Neural progenitor cell (in vitro differentiated cells): ENCODE data around the gene CEP57L1. TPM values are rescaled to one million over a fixed set of nuclear protein-coding genes. Genes with fewer than 3 reads are reported as not detected.
A peak's percentile ranks its signal among the peaks of the same experiment; 100 is the strongest.

Experiments used
- DNase-seq: peaks from one replicate; pipeline ENCODE4 v3.0.0-alpha.2; 2016; ENCODE audit warnings: low spot score
- H2AFZ ChIP-seq: fragments of 200-600 bp; sonication (generic); replicated peaks from 2 replicates; pipeline ENCODE4 v1.6.1; 2016; ENCODE audit warnings: antibody characterized with exemption
- H3F3A ChIP-seq: fragments of 200-600 bp; sonication (generic); 2 replicates; pipeline ENCODE4 v1.6.1; 2016; ENCODE audit warnings: antibody characterized with exemption, low read depth
- H3K27ac ChIP-seq: fragments of 200-600 bp; sonication (generic); 2 replicates; pipeline ENCODE4 v1.5.1; 2016; ENCODE audit warnings: mild to moderate bottlenecking
- H3K27me3 ChIP-seq: fragments of 200-600 bp; sonication (generic); 2 replicates; pipeline ENCODE4 v1.6.1; 2016; ENCODE audit warnings: mild to moderate bottlenecking, moderate library complexity
- H3K36me3 ChIP-seq: fragments of 200-600 bp; sonication (generic); 2 replicates; pipeline ENCODE4 v1.5.1; 2016
- H3K4me1 ChIP-seq: fragments of 200-600 bp; sonication (generic); 2 replicates; pipeline ENCODE4 v1.6.1; 2016; ENCODE audit warnings: mixed run types
- H3K4me2 ChIP-seq: fragments of 200-600 bp; sonication (generic); 2 replicates; pipeline ENCODE4 v1.6.1; 2016
- H3K4me3 ChIP-seq: fragments of 200-600 bp; sonication (generic); 2 replicates; pipeline ENCODE4 v1.5.1; 2016
- H3K79me2 ChIP-seq: fragments of 200-600 bp; sonication (generic); 2 replicates; pipeline ENCODE4 v1.6.1; 2016; ENCODE audit warnings: low read depth
- H3K9ac ChIP-seq: fragments of 200-600 bp; sonication (generic); 2 replicates; pipeline ENCODE4 v1.6.1; 2016
- H3K9me3 ChIP-seq: fragments of 200-600 bp; sonication (generic); 2 replicates; pipeline ENCODE4 v1.5.1; 2016; ENCODE audit warnings: low read depth
- H4K20me1 ChIP-seq: fragments of 200-600 bp; sonication (generic); 2 replicates; pipeline ENCODE4 v1.6.1; 2016; ENCODE audit warnings: low read depth
- H3K27ac Mint-ChIP-seq: 3 replicates; pipeline ENCODE4 v1.8.0; 2021; ENCODE audit warnings: mixed read lengths
- H3K27me3 Mint-ChIP-seq: 2 replicates; pipeline ENCODE4 v1.8.0; 2022; ENCODE audit warnings: low read depth, mild to moderate bottlenecking, inconsistent platforms, moderate library complexity, mixed read lengths; ENCODE audit not compliant: insufficient read depth
- H3K36me3 Mint-ChIP-seq: 3 replicates; pipeline ENCODE4 v1.8.0; 2021; ENCODE audit warnings: mixed read lengths
- H3K4me1 Mint-ChIP-seq: 3 replicates; pipeline ENCODE4 v1.8.0; 2021; ENCODE audit warnings: mixed read lengths
- H3K4me3 Mint-ChIP-seq: 3 replicates; pipeline ENCODE4 v1.8.0; 2021; ENCODE audit warnings: mild to moderate bottlenecking, moderate library complexity, mixed read lengths
- H3K9me3 Mint-ChIP-seq: 3 replicates; pipeline ENCODE4 v1.8.0; 2020; ENCODE audit warnings: mixed read lengths
- EZH2 ChIP-seq: fragments of 200-600 bp; sonication (generic); IDR thresholded peaks from 2 replicates; pipeline ENCODE4 v1.6.1; 2017; ENCODE audit warnings: antibody characterized with exemption, mild to moderate bottlenecking, moderate library complexity
- EZH2phosphoT487 ChIP-seq: fragments of 200-600 bp; sonication (generic); IDR thresholded peaks from 2 replicates; pipeline ENCODE4 v1.6.1; 2017; ENCODE audit warnings: antibody characterized with exemption
- total RNA-seq: library from RNA; depleted of rRNA; stranded (reverse); fragments of >200 nt; gene quantifications from 2 replicates; pipeline ENCODE4 v1.2.3, GENCODE V29; 2015; ENCODE audit warnings: low replicate concordance
- TF ChIP-seq, protein P1 (sequence below): fragments of 200-600 bp; sonication (generic); IDR thresholded peaks from 2 replicates; pipeline ENCODE4 v1.5.1; 2017; ENCODE audit warnings: antibody characterized with exemption, mild to moderate bottlenecking

The CEP57L1 gene
- total RNA-seq, 1 donor from 2014 or later = 68.0 TPM

DNA sequence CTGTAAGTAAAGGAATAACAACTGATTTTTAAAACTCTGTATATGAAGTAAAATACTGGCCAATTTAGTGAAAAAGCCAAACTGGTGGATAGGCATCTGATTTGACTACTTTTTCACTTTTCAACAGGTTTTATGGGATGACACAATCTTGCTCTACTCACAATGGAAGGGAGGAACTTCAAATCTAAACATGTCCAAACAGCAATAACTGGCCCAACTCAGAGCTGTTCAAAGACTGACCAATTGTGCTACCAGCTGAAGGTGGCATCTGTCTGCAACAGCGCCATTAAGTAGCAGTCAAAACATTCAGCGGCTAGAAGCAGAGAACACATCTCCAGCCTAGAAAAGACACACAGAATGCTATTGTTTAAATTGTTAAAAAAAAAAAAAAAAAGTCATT, 45.3 kb upstream of the CEP57L1 start:
- no peak overlapping the region for H3K4me3 Mint-ChIP-seq
- H3K4me2 ChIP-seq = no peak overlapping the region
- peaks cover 25% of the 10 kb centered on the region for H3K4me1 ChIP-seq
- no peaks in the 10 kb centered on the region for H3K27me3 ChIP-seq
- no peak overlapping the region for H3K27ac ChIP-seq
- H3K4me1 Mint-ChIP-seq = peaks cover 23% of the 10 kb centered on the region
- H3K27ac Mint-ChIP-seq = no peak overlapping the region
- H3K79me2 ChIP-seq = no peaks in the 10 kb centered on the region
- H3K36me3 ChIP-seq = no peaks in the 10 kb centered on the region
- peaks cover 3% of the 10 kb centered on the region for H3K36me3 Mint-ChIP-seq
- DNase-seq = no peak
- H3F3A ChIP-seq = peaks cover 5% of the 10 kb centered on the region
- no peak overlapping the region for H3K9ac ChIP-seq
- no peak overlapping the region for H2AFZ ChIP-seq
- TF ChIP-seq, protein P1, sequence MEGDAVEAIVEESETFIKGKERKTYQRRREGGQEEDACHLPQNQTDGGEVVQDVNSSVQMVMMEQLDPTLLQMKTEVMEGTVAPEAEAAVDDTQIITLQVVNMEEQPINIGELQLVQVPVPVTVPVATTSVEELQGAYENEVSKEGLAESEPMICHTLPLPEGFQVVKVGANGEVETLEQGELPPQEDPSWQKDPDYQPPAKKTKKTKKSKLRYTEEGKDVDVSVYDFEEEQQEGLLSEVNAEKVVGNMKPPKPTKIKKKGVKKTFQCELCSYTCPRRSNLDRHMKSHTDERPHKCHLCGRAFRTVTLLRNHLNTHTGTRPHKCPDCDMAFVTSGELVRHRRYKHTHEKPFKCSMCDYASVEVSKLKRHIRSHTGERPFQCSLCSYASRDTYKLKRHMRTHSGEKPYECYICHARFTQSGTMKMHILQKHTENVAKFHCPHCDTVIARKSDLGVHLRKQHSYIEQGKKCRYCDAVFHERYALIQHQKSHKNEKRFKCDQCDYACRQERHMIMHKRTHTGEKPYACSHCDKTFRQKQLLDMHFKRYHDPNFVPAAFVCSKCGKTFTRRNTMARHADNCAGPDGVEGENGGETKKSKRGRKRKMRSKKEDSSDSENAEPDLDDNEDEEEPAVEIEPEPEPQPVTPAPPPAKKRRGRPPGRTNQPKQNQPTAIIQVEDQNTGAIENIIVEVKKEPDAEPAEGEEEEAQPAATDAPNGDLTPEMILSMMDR = no peak
- TF ChIP-seq EZH2phosphoT487 (no peak), EZH2 (no peak)
- peaks cover 12% of the 10 kb centered on the region for H3K9me3 Mint-ChIP-seq
- H3K4me3 ChIP-seq = no peak overlapping the region
- H3K27me3 Mint-ChIP-seq = no peaks in the 10 kb centered on the region
- H3K9me3 ChIP-seq = no peaks in the 10 kb centered on the region
- H4K20me1 ChIP-seq = no peaks in the 10 kb centered on the region

- Histone ChIP-seq H3K4me1 (peaks cover 25% of the 10 kb centered on the region), H3F3A (peaks cover 5% of the 10 kb centered on the region), H3K36me3 (no peaks in the 10 kb centered on the region), H3K9me3 (no peaks in the 10 kb centered on the region), H3K4me2 (no peak overlapping the region), H2AFZ (no peak overlapping the region), H3K27me3 (no peaks in the 10 kb centered on the region), H4K20me1 (no peaks in the 10 kb centered on the region), H3K79me2 (no peaks in the 10 kb centered on the region), H3K4me3 (no peak overlapping the region), H3K27ac (no peak overlapping the region), H3K9ac (no peak overlapping the region)
- H3K4me3 Mint-ChIP-seq = no peak overlapping the region
- DNase-seq = no peak
- H3K36me3 Mint-ChIP-seq = peaks cover 3% of the 10 kb centered on the region
- H3K27me3 Mint-ChIP-seq = no peaks in the 10 kb centered on the region
- H3K27ac Mint-ChIP-seq = no peak overlapping the region
- peaks cover 7% of the 10 kb centered on the region for H3K9me3 Mint-ChIP-seq
- peaks cover 23% of the 10 kb centered on the region for H3K4me1 Mint-ChIP-seq
- TF ChIP-seq, protein P1 = no peak
- TF ChIP-seq EZH2 (no peak), EZH2phosphoT487 (no peak)
Observed at GRCh38 chr6:109050447-109051102, 44.7 kb upstream of the CEP57L1 start.

DNA sequence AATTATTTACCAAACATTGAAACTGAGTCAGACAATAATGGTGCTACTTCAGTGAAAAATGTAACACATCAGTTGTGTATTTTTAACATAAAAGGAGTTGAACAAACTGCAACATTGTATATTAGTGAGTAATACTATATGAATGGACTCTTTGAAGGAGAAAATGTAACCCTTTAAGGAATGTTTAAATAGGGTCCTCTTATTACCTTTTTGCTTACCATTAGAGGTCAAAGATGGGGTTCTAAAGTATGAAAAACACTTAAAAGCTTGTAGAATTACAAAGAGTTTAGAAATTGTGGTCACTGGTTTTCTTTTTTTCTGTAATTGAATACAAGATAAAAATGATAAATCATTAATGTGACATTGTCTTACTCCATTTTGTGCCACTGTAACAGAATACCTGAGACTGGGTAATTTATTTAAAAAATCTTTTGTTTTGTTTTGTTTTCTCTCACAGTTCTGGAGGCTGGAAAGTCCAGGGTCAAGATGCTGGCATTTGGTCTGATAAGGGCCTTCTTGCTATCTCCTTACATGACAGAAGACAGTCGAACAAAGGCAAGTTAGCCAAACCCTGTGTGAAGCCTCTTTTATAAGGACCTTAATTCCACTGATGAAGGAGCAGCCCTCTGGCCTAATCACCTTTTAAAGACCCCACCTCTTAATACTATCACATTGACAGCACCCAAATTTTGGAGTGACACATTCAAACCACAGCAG, 43.8 kb upstream of the CEP57L1 start:
- Histone ChIP-seq H3K36me3 (no peaks in the 10 kb centered on the region), H3K79me2 (no peaks in the 10 kb centered on the region), H3K9ac (no peak overlapping the region), H3K4me3 (no peak overlapping the region), H3K9me3 (no peaks in the 10 kb centered on the region), H2AFZ (no peak overlapping the region), H3K4me2 (no peak overlapping the region), H3K4me1 (peaks cover 25% of the 10 kb centered on the region), H4K20me1 (no peaks in the 10 kb centered on the region), H3K27me3 (no peaks in the 10 kb centered on the region), H3K27ac (no peak overlapping the region), H3F3A (peaks cover 5% of the 10 kb centered on the region)
- Mint-ChIP-seq H3K4me1 (peaks cover 23% of the 10 kb centered on the region), H3K4me3 (no peak overlapping the region), H3K27ac (no peak overlapping the region), H3K9me3 (peaks cover 5% of the 10 kb centered on the region), H3K27me3 (no peaks in the 10 kb centered on the region), H3K36me3 (peaks cover 3% of the 10 kb centered on the region)
- DNase-seq = peak; percentile 9
- TF ChIP-seq EZH2phosphoT487 (no peak), EZH2 (no peak)
- TF ChIP-seq, protein P1 = no peak
